Stimulated activated CD4-positive, alpha-beta T cell treated with anti-CD3 and anti-CD28 coated beads, Interleukin-15, amount 100 ng/mL, for 24 hours (primary cell): ENCODE results near the gene MDN1.

Experiments used
- DNase-seq: peaks from one replicate; pipeline ENCODE4 v3.0.0-alpha.2; 2020

Gene MDN1

DNA sequence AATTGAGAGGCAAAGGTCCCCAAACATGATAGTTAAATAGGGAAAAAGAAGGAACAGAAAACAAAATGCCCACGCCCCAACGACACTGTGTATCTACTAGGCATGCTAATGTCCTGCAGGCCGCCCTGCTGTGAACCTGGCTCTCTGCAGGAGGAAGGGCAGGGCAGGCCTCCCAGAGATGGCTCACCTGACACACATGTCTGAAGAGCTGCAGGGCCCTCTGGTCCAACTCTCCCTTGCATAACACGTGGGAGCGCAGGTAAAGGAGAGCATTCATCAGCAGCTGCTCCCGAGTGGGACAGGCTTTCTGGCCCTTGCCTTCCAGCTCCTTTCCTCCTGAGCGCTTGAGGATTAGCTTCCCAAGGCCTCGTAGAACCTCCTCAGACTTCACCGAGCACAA, 127.3 kb downstream of the MDN1 start:
- no peak for DNase-seq

DNA sequence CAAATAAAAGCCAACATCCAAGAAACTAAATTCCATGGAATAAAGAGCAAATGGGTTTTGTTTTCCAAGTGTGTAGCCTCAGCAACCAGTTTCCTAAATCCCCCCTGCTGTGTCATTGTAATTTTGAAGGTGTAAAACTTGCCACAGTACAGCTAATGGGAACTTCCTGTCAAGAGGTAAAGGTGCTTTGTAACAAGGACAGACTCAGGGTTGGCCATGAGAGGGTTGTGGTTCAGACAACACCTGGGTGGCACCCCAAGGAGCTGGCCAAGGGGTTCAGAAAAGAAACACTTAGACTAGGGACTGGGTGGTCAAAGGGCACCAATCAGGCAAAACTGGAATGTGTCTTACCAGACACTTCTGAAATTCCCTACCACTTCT, 128.7 kb downstream of the MDN1 start:
- no peak for DNase-seq

DNA sequence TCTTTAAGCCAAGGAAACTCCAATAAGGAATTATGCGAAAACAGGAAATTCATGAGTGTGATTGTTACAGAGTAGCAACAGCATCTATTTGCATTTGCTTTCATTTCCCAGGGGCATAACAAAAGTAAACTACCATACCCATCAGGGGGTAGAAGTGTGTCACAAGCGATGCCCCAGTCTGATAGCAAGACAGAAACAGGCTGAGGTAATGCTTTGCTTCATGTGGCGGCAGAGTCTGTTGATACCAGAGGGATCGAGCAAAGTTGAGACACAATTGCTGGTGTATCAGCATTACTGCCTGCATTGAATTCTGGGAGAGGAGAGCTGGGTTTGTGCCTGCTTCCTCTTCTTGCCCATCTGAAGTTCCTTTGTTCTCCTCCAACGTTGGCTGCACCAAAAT, 129.9 kb downstream of the MDN1 start:
- DNase-seq: no peak

DNA sequence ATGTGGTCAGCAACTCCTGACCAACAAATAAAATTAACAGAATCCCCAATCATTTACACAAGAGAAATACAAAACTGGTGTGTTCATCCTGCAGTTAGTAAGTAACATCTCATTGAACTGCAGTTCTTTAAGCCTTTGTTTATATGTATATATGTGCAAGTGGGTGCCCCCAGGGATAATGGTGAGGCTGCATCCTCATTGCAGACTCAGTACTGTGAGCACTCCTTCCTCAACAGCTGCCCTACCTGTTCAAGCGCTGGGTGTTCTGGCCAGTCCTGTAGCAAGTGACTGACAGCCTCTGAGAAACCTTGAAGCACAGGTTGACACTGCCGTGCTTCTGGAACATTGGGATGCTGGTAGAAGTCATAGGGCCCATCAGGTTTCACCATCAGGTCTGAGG, 131.3 kb downstream of the MDN1 start:
- no peak for DNase-seq

DNA sequence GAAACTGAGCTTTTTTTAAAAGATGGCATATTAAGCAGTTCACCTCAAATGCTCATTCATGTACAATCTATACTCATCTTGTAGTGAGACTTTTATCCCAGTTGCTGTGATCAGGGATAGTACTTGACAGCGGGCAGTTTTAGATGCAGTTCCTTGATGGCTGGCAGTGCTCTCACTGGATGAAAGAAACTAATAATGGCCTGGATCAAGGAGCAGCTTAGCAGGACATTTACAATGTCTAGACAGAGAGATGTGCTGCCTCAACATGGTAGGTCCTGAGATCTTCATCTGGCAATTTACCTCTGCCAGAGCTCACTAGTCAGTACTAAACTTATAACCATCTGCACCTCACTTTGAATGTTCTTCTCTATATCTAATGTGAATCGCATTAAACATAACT, 134.3 kb downstream of the MDN1 start:
- DNase-seq: no peak

DNA sequence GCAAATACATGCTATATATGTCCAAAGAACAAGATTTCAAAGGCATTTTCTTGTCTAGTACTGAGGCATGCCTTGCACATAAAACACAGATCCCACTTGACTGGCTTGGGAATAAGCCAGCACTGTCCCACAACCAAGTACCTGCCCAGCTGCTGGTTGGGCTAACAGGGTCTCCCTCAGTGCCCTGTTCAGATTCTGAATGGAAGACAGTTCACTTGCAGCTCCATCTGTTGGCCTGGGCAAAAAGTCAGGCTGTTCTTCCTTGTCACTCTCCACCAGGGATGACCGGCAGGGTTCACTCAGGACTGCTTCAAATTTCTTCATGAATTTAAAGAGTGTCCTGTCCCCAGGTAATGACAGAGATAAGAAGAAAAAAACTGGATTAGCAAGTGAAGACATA, 136.6 kb downstream of the MDN1 start:
- no peak for DNase-seq

DNA sequence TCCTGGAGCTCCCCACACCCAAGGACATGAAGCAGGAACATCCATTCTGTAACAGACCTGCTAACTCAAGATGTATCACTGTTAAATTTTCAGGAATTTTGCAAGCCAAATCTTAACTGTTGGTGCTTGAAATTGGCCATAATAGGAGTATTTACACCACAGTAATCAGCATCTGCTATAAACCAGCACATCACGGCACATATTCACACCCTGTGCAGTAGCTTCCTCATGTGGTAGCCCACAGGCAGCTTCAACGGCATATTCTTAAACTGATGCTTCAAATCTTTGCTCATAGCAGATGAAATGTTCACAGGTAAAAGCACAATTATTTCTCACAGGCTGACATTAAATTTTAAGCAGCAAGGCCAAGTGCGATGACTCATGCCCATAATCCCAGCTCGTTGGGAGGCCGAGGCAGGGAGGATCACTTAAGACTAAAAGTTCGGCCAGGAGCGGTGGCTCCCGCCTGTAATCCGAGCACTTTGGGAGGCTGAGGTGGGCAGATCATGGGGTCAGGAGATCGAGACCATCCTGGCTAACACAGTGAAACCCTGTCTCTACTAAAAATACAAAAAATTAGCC, 137.5 kb downstream of the MDN1 start:
- DNase-seq: no peak

DNA sequence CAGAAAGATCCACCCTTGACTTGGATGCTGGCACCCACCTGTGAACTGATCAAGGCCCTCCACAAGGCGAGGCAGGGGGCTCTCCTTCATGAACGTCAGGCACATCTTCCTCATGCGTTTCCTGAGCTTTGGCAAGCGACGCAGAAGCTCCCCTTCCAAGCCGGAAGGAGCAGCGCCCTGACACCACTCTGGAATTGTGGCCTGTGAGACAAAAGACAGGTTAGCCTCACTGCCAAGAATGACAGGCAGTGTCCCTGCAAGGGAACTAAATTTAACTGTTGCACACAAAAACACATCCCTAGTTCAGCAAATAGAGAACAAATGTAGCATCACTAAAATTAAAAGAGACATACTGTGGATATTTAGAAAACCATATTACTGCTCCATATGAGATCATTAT, 139.0 kb downstream of the MDN1 start:
- DNase-seq: no peak

DNA sequence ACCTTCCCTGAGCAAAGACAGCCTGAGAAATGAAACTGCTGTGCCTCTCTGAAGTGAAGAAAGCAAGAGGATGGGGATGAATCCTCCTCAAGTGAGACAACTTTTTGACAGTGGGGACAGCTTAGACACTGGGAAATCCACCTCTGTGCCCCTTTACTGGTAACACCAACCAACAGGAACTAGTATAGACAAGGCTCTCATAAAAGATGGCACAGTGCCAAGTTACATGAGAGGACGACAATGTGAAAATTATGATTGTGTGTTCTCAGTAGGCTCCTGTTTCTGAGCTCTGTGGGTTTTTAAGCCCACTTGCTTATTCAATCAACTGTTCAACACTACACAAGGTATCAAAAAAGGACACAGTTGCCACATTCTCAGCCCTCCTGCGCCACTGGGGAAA, 139.4 kb downstream of the MDN1 start:
- no peak for DNase-seq

DNA sequence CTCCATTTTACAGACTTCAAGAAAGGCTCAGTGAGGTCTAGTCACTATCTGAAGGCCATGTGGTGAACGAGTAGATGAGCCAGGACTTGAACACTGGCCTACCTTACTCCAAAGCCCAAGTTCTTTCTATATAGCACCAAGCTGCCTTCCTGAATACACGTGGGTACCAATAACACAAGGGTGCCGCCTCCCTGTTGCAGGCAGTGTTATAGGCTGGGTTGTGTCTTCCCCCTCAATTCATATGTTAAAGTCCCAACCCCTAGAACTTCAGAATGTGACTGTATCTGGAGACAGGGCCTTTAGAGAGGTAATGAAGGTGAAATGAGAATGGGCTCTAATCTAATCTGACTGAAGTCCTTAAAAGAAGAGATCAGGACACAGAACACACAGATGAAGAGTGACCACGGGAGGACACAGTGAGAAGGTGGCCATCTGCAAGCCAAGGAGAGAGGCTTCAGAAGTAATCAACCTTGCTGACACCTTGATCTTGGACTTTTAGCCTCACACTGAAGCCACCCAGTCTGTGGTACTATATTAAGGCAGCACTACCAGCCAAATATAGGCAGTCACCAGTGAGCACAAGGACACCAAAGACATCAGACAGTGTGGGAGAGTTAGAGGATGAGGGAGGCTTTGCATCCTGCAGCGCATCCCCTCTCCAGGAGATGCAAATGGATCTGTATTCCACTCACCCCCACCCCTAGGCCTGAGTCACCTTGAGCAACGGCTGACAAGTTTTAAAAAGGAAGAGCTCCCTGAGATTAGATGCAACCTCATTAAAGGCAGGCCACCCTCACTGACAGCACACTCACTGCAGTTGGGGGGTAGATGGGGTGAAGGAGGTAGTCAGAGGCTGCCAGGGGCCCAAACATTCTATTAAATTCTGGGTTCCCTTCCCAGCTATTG, 140.1 kb downstream of the MDN1 start:
- no peak for DNase-seq

DNA sequence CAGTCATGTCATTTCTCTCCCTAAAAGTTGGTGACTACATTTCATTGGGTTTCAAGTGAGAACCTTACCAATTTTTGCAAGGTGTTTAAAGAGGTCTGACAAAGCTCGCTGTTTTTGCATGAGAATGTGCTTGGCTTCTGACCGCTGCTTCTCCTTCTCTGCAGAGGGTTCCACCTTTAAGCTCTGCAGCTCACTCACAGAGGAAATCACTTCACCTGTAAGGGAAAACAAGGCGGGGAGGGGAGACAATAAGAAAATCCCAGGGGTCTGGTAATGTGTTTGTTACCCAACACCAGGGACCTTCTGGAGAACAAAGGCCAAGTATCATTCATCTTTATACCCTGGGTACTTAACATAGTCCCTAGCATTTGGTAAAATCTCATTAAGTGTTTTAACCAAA, 141.1 kb downstream of the MDN1 start:
- no peak for DNase-seq

DNA sequence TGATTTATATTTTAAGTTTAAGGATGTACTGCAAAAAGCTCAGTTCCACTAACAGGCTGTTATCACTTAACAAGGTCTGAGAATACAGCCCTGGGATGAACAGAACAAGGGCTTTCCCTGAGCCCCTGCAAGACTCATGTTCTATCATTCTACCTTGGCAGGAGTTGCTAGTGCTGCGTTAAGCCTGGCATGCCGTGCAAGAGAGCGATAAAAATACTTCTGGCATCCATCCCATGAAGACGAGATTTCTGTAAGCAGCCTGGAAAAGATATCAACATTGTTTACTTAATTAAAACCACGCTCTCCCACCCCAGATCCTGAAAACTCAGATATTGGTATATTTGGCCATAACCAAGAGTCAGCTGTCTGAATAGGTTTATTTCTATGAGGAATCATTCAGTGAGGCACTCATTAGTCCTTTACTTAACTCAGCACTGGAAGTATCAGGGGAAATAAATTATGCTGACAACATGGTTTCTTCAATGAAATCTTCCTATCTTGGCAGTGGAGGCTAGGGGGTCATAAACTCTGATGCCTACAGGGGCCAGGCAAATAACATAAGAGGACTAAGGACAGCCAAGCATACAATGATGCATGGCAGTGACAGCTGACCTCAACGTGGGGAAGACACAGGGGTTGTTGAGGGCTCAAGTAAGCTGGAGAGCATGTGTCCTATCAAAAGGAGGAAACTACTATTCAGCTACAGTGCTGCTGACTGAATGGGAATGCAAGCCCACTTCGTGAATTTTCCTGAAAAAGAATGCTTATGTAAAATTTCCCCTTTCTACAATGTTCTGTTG, 143.4 kb downstream of the MDN1 start:
- DNase-seq: no peak

DNA sequence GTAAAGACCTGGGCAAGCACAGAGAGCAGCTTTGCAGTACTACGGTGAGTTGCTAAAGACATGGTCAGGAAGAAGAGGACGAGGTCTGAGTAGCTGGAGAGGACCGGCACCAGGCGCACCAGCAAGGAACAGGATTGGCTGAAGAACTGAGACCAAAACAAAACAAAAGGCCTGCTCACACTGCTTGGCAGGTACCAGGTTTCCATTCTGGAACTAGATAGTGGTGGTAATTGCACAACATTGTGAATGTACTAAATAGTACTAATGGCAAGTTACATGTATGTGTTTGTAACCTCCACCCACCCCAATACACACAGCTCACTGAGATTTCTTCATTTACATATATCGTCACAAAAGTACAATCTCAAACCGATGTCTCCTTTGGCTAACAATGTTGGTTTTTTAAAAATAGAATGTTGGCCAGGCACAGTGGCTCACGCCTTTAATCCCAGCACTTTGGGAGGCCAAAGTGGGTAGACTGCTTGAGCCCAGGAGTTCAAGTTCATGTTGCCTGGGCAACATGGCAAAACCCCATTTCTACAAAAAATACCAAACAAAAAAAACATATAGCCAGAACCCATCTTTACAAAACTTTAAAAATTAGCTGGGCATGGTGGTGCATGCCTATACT, 148.5 kb downstream of the MDN1 start:
- DNase-seq: no peak

DNA sequence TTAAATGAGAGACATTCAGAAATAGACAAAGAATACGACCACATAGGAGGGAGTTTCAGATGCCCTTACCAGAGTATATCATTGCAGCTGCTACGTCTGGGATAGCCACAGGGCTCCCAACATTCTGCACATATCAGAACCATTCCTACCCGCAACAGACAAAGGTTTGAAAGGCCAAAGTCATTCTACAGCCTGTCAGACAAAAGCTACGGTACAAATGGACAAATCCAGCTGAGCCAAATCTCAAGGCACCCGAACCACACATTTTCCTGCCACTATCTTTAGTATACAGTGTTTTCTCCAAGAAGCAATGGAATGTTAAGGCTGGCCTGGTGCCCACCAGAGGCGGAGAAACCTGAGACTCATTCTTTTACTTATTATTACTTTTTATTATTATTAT, 150.6 kb downstream of the MDN1 start:
- no peak for DNase-seq

DNA sequence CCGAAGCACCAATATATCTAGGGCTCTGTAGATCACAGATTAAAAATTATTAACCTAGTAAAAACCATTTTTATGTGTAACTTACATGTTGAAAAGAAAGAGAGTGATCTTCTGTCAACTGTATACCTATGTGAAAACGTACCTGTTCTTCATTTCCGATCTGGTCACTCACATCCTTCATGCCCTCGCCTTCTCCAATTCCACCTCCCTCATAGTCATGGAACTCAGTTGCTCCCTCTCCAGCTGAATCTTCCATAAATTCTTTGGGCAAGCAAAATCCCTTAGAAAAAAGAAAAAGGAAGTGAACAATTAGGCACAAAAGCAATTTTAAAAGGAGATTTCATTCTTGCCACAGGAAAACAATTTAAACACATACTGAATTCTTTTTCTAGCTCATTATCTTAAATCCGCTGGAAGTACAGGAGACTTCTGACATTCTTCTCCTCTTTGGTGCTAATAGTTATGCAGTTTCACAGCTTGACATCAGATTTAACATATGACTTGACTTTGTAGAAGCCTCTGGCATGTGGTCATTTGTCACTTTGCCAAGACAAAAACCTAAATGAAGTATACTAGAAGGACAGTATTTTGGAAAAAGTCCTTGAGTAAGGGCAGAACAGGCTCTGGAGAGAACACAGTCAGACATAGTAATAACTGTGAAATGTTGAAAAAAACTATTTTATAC, 151.6 kb downstream of the MDN1 start:
- DNase-seq: no peak

DNA sequence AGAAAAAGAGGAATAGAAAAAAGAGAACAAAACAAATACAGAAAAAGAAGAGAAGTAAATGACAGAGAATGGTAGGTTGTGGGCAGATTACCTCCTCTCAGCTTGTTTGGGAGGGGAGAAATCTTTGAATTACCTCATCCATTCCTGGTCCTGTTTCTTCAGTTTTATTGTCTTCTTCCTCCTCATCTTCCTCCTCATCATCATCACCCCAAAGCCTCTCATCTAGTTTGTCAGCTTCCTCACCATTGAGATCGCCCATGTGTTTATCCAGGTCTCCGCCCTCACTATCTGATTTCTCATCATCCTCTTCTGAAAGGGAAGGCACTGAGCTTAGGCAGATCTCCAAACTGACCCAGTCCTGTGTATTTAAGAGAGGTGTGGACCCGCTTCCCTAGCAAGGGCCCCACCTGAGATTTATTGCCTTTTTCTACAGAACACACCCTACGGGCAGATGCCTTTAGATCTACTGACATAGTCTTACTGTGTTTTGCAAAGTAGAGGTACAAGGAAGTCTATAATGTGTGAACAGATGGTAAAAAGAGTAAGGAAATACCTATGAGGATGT, 156.9 kb downstream of the MDN1 start:
- DNase-seq: no peak

DNA sequence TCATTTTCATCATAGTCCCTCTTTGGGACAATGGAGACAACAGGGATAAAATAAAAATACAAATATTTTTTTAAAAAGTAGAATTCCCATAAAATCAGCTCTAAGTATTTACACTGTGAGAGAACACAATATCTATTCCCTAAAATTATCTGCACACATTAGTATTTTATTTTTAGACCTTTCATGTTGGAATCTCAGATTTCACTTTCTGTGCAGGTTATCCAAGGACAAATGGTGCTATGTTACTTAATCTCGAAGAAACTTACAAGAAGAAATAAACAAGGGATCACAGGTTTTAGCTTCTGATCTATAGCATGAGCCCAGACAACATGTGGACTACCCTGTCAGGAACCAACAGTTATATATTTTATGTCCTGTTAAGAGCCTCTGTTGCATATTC, 158.0 kb downstream of the MDN1 start:
- no peak for DNase-seq

DNA sequence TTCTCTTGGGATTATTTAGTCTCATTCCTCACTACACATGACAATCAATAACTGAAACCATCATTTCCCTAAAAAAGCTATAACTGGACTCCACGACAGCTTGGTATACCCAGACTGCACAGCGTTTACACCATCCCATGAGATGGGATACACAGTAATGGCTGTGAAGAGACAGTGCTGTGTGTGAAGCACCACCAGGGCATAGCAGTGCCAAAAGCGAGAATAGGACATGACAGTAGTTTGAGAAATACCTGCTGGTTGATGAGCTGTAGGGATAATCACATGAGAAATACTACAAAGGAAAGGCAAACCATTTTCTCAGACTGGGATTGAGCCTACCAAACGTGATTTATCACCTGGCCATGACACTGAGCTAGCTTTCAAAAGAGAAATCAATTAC, 158.6 kb downstream of the MDN1 start:
- no peak for DNase-seq

DNA sequence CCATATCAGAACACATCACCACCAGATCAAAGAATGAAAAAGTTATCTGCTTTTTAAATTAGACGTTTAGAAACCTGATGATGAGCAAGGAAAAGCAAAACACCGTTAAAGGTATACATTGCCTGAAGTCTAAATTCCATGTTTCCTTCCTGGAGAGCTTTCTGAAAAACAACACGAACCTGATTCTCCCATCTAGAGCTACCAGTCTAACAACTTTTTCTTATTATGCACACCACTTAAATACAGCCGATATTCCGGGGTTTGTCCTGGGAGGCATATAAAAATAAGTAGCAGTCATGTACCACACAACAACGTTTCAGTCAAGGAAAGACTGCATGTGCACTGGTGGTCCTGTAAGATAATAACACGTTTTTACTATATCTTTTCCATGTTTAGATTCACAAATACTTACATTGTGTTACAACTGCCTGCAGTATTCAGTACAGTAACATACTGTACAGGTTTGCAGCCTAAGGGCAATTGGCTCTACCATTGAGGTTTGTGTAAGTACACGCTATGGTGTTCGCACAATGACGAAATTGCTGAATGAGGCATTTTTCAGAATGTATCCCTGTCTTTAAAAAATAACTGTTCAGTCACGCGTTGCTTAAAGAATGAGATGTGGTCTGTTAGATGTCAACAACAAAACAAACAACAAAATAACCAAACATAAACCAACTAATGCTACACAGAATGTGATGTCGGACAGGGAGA, 162.0 kb downstream of the MDN1 start:
- DNase-seq: no peak

DNA sequence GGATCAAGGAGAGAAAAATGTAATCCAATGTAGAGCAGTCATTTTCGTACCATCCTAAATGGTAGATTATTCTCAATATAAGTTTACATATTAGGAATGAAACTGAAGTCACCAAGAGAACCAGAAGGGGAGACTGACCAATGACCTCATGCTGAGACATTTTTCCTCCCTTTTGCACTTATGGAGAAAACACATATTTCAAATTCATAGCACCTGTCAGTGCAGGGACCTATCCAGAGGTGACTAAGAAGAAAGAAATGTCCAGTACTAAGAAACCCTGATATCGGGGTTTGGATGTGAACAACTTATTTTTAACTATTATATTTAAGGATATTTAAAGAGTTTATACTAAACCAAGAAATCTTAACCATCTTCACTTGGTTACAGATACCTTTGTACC, 164.5 kb downstream of the MDN1 start:
- no peak for DNase-seq

DNA sequence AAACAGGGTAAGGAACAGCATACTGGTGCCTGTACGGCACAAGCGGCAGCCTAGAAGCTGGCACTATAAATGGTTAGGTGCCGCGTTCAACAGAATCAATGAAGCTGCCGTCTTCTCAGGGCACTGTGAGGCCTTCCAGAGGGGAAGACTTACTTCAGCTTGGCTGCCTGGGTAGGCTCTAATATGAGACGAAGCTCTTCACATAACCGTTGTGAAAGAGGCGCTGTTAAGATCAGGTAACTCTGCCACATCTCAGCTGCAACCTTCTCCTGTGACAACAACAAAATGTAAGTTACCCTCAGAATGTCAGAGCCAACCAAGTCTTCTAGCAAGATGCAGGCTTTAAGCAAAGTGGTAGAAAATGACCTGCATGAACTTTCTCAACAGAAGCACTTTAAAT, 169.0 kb downstream of the MDN1 start:
- DNase-seq: no peak

DNA sequence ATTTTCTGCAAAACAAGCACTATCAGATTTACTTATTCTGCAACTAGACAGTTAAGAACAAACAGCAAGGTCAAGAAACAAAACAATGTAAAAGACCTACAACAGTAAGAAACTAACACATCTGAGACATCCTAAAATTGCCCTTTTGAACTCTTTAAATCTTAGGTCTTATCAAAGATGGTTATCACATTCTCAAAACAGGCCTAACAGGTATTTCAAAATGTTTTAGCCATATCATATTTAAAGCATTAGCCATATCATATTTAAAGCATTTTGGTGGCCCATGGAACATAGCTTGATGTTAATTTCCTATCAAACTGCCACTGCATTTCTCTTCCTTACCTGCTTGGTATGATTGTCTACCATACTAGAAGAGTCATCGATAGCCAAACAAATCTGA, 169.9 kb downstream of the MDN1 start:
- DNase-seq: no peak
